Measurements from ENCODE around the gene REPS2. TPM values are rescaled to one million over a fixed set of nuclear protein-coding genes. Genes with fewer than 3 reads are reported as not detected.

The REPS2 gene
- total RNA-seq, 1 donor from 2014 or later: 1.3 TPM

DNA sequence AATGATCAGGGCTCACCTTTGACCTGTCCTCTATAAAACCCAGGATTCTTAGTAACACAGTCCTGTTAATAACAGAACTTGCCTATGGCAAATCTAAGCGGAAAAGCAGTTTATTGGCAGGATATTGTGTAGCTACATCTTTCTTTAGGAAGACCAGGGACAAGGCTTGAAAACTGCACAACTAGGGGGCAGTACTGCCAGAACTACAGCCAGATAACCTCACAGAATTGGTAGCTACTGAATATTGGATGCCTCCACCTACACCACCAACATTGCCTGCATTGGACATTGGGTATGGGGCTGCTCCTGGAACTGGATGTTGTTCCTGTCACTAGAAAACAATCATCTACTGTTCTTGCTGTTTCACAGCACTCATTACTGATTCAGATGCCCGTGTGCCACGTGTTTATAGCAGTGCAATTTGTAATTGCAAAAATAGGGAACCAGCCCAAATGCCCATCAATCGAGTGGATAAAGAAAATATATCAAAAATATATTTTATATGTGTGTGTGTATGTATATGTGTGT is 47.4 kb downstream of the REPS2 start:
- no peak for DNase-seq (ENCODE audit: low read depth)
- peaks cover 7% of the 10 kb centered on the region for H3K27me3 ChIP-seq (ENCODE audit: control insufficient read depth, insufficient read depth, low read length)
- no peaks in the 10 kb centered on the region for H3K36me3 ChIP-seq (ENCODE audit: control insufficient read depth, insufficient read depth, low read length)
- TF ChIP-seq, protein P1, sequence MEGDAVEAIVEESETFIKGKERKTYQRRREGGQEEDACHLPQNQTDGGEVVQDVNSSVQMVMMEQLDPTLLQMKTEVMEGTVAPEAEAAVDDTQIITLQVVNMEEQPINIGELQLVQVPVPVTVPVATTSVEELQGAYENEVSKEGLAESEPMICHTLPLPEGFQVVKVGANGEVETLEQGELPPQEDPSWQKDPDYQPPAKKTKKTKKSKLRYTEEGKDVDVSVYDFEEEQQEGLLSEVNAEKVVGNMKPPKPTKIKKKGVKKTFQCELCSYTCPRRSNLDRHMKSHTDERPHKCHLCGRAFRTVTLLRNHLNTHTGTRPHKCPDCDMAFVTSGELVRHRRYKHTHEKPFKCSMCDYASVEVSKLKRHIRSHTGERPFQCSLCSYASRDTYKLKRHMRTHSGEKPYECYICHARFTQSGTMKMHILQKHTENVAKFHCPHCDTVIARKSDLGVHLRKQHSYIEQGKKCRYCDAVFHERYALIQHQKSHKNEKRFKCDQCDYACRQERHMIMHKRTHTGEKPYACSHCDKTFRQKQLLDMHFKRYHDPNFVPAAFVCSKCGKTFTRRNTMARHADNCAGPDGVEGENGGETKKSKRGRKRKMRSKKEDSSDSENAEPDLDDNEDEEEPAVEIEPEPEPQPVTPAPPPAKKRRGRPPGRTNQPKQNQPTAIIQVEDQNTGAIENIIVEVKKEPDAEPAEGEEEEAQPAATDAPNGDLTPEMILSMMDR (IDR thresholded peaks at IDR 0.05; ENCODE audit: insufficient read depth, low read length, poor library complexity, severe bottlenecking): peak; percentile 23
- H3K4me3 ChIP-seq (ENCODE audit: low read depth, low read length): no peak overlapping the region

DNA sequence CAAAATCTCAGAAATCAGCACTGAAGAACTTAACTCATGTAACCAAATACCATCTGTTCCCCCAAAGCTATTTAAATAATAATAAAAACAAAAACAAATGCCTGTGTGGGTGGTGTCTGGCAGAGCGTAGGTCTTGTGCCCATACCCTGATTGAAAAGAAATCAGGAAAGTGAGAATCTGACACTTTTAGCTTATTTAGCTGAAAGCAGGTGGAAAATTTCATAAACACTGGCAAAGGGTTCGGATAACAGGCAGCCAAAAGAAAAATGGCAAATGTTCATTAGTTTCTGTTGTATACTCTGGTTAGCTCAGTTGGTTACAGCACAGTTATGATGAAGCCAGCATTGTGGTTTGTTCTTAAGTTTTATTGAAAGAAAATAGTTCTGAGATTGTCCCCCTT is 48.3 kb downstream of the REPS2 start:
- TF ChIP-seq, protein P1 (IDR thresholded peaks at IDR 0.05; ENCODE audit: insufficient read depth, low read length, poor library complexity, severe bottlenecking): no peak
- Histone ChIP-seq H3K4me3 (ENCODE audit: low read depth, low read length) (no peak overlapping the region), H3K36me3 (ENCODE audit: control insufficient read depth, insufficient read depth, low read length) (no peaks in the 10 kb centered on the region), H3K27me3 (ENCODE audit: control insufficient read depth, insufficient read depth, low read length) (peaks cover 7% of the 10 kb centered on the region)
- DNase-seq (ENCODE audit: low read depth): no peak

DNA sequence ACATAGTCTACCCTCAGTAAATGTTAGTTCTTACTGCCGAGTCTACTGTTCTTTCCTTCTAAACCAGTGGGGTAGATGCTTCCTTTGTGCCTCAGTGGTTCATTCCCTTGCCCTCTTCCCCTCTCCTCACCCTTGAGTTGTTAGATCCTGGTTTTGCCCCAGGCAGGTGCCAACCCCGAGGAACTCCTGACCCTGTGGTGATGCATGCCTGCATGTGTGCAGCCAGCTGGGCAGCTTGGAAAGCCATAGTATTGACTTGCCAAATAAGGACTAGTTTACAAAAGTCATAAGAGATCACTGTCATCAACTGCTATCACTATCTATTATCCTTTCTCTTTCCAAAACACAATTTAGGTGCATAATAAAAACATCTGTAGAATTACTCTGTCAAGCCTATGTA is 50.9 kb downstream of the REPS2 start:
- no peak for DNase-seq (ENCODE audit: low read depth)
- H3K36me3 ChIP-seq (ENCODE audit: control insufficient read depth, insufficient read depth, low read length): no peaks in the 10 kb centered on the region
- H3K4me3 ChIP-seq (ENCODE audit: low read depth, low read length): no peak overlapping the region
- TF ChIP-seq, protein P1 (IDR thresholded peaks at IDR 0.05; ENCODE audit: insufficient read depth, low read length, poor library complexity, severe bottlenecking): no peak
- peaks cover 7% of the 10 kb centered on the region for H3K27me3 ChIP-seq (ENCODE audit: control insufficient read depth, insufficient read depth, low read length)

DNA sequence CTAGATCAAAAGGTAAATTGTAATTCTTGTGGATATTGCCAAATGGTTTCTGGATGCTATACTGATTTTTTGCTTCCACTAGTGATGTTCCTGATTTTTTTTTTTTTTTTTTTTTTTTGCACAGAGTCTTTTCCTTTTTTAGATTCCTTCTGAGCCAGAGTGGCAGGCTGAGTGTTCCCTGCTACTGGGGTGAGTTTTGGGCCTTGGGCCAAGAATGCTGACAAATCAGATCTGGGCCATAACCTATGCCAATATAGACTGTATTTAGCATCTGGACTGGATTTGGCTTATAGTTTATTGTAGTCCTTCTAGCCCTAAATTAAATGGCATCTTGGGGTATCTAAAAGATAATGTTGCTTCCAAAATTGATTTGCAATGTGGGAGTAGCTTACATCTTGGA is 52.8 kb downstream of the REPS2 start:
- TF ChIP-seq, protein P1 (IDR thresholded peaks at IDR 0.05; ENCODE audit: insufficient read depth, low read length, poor library complexity, severe bottlenecking): no peak
- no peak for DNase-seq (ENCODE audit: low read depth)
- H3K27me3 ChIP-seq (ENCODE audit: control insufficient read depth, insufficient read depth, low read length): peaks cover 7% of the 10 kb centered on the region
- no peak overlapping the region for H3K4me3 ChIP-seq (ENCODE audit: low read depth, low read length)
- H3K36me3 ChIP-seq (ENCODE audit: control insufficient read depth, insufficient read depth, low read length): no peaks in the 10 kb centered on the region

DNA sequence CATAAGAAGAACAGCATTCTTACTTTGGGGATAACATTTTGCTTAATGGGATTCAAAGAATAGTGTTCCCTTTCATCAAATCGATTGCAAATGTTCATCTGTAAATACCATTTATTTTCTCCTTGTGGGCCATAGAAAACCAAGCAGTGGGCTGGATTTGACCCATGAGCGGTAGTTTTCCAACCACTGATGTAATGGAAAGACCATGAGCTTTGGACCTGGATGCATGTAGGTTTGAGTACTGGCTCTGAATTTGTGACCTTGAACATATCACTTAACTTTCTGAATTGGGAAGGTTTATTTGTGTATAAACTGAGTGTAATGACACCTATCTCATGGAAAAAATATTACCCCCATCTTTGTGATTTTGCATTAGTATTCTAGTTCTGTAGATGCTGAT is 54.3 kb downstream of the REPS2 start:
- TF ChIP-seq, protein P1 (IDR thresholded peaks at IDR 0.05; ENCODE audit: insufficient read depth, low read length, poor library complexity, severe bottlenecking): no peak
- Histone ChIP-seq H3K4me3 (ENCODE audit: low read depth, low read length) (no peak overlapping the region), H3K27me3 (ENCODE audit: control insufficient read depth, insufficient read depth, low read length) (peaks cover 7% of the 10 kb centered on the region), H3K36me3 (ENCODE audit: control insufficient read depth, insufficient read depth, low read length) (no peaks in the 10 kb centered on the region)
- no peak for DNase-seq (ENCODE audit: low read depth)

DNA sequence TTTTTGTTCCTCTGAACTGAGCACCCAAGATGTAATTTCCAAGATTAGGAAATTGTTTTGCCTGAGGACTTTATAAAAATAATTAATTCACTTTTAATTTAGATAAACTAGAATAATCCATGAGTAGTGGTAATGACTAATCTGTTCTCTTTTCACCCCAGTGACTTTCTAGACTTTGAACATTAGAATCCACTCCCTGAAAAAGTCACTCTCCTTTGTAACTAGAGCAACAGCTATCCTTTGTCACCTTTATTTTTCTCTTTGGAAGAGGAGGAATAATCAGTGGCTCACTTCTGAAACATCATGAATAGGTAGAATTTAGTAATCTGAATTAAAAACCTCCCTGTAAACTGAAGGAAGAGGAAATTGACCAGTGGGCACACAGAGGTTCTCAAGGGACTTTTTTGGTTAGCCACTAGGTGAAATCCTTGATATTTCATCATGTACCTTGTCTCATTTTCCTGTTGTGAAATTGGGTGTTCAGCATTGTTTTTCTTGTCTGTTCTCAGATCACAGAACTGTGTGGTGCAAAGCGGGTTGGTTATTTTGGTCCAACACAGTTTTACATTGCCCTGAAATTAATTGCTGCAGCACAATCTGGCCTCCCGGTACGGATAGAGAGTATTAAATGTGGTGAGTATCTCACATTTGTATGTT is 59.4 kb downstream of the REPS2 start:
- no peaks in the 10 kb centered on the region for H3K36me3 ChIP-seq (ENCODE audit: control insufficient read depth, insufficient read depth, low read length)
- H3K27me3 ChIP-seq (ENCODE audit: control insufficient read depth, insufficient read depth, low read length): peaks cover 2% of the 10 kb centered on the region
- H3K4me3 ChIP-seq (ENCODE audit: low read depth, low read length): no peak overlapping the region
- DNase-seq (ENCODE audit: low read depth): no peak
- TF ChIP-seq, protein P1 (IDR thresholded peaks at IDR 0.05; ENCODE audit: insufficient read depth, low read length, poor library complexity, severe bottlenecking): no peak

Data from kidney epithelial cell (primary cell).